GM19395 (cell line): ENCODE results near the gene GLS2.
"Not testable (repeated sequence)": the region's sequence is repeated elsewhere in the genome, so short reads cannot be mapped to it uniquely, and the experiment has no call there.

Experiments
- ATAC-seq: cut with Tn5 transposase; IDR thresholded peaks from one replicate; pipeline ENCODE4 v1.9.1; 2021; ENCODE audit warnings: mild to moderate bottlenecking, moderate library complexity; ENCODE audit not compliant: unreplicated experiment

GLS2 gene

GRCh38 chr12:56448860-56449621 is 38.9 kb downstream of the GLS2 start, which contains the start of gene TIMELESS:
TIMELESS (minus strand) TSS chr12:56449426; CDS start chr12:56434170, 15,256 bp downstream.
- ATAC-seq, result peak; percentile 93

GRCh38 chr12:56443208-56443607 is 44.8 kb downstream of the GLS2 start:
- not testable (repeated sequence) for ATAC-seq

- ATAC-seq, result no peak
These were observed 50.4 kb downstream of the GLS2 start for GRCh38 chr12:56437430-56438176.

GRCh38 chr12:56434828-56435227 is 53.1 kb downstream of the GLS2 start:
- ATAC-seq, result no peak

GRCh38 chr12:56431850-56432249 is 56.1 kb downstream of the GLS2 start:
- ATAC-seq, result no peak

- ATAC-seq, result no peak
These were observed 56.7 kb downstream of the GLS2 start for GRCh38 chr12:56431288-56431687.

GRCh38 chr12:56425940-56426438 is 62.0 kb downstream of the GLS2 start:
- no peak for ATAC-seq

- ATAC-seq, result no peak
These were observed 62.8 kb downstream of the GLS2 start for GRCh38 chr12:56425193-56425592.
